ENCODE measurements around the gene EBNA1BP2.

DNA sequence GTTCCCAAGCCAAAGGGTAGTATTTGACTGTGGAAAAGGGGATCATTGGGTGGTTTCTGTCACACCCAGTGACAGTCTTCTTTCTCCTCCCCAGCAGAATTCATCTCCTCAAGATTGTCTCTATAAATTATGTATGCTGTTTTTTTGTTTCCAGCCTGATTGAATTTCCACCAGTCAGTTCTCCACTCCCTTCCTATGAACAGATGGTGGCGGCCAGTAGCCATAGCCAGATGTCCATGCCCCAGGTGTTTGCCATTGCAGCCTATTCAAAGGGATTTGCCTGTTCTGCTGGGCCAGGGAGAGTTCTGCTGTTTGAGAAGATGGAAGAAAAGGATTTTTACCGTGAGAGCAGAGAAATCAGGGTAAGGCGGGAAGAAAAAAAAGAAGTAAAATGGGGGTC lies 12.9 kb upstream of the EBNA1BP2 start:
- TF ChIP-seq, protein P1, sequence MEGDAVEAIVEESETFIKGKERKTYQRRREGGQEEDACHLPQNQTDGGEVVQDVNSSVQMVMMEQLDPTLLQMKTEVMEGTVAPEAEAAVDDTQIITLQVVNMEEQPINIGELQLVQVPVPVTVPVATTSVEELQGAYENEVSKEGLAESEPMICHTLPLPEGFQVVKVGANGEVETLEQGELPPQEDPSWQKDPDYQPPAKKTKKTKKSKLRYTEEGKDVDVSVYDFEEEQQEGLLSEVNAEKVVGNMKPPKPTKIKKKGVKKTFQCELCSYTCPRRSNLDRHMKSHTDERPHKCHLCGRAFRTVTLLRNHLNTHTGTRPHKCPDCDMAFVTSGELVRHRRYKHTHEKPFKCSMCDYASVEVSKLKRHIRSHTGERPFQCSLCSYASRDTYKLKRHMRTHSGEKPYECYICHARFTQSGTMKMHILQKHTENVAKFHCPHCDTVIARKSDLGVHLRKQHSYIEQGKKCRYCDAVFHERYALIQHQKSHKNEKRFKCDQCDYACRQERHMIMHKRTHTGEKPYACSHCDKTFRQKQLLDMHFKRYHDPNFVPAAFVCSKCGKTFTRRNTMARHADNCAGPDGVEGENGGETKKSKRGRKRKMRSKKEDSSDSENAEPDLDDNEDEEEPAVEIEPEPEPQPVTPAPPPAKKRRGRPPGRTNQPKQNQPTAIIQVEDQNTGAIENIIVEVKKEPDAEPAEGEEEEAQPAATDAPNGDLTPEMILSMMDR (IDR thresholded peaks at IDR 0.05; ENCODE audit: low read length): no peak
- TF ChIP-seq EZH2 (optimal IDR thresholded peaks at IDR 0.05; ENCODE audit: low read depth, low read length): no peak
- no peak for TF ChIP-seq EZH2phosphoT487 (IDR thresholded peaks at IDR 0.05; ENCODE audit: low read length)
